NCI-H146 treated with DMSO at 0.1 percent for 48 hours (cell line): ENCODE data around the gene CFAP221.
"Not testable (repeated sequence)": the region's sequence is repeated elsewhere in the genome, so short reads cannot be mapped to it uniquely, and the experiment has no call there.

ENCODE experiments used
- DNase-seq: peaks from one replicate; lab custom pipeline; 2025; ENCODE audit not compliant: unreplicated experiment; lab: John Stamatoyannopoulos, UW

Gene CFAP221

DNA sequence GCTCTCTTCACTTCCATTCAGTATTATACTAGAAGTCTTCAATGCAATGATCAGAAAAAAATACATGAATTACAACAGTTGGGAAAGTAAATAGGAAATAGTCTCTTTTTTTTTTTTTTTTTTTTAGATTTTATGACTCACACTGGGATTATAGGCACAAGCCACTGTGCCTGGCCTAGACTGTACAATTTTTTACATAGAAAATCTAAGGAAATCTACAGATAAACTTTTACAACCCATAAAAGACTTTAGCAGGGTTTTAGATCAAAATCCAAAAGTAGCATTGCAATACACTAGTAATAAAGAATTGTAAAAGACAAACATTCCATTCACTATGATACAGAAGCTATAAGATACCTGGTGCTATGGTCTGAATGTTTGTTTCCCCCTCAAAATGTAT lies 39.0 kb downstream of the CFAP221 start:
- DNase-seq = no peak

DNA sequence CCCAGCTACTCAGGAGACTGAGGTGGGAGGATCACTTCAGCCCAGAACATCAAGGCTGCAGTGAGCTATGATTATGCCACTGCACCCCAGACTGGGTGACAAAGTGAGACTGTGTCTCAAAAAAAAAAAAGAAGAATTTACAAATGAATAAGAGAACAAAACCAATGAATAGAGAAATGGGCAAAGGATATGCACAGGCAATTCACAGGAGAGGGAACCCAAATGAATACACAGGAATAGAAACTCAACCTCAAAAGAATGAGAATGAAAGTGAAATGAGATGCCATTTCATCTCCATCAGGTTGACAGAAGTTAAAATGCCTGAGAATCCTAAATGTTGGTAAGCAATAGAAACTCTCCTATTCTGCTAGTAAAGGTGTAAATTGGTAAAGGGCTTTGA lies 40.2 kb downstream of the CFAP221 start:
- DNase-seq = no peak

DNA sequence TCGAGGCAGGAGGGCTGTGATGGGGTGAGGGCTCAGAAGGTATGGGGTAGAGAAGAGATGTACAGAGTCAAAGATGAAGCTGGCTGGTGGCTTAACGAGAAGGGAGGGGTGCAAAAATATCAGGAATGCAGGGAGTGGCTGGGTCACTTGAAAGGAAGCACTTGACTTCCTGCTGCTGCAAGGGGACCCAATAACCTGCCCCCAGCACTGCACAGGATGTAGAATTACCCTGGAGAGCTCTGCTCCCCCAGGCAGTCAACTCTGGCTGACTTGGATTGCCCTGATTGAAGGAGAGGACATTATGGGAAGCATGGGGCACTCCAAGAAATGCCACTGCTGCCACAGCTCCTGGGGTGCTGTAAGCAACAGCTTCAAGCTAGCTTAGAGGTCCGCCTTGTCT lies 41.8 kb downstream of the CFAP221 start:
- no peak for DNase-seq

DNA sequence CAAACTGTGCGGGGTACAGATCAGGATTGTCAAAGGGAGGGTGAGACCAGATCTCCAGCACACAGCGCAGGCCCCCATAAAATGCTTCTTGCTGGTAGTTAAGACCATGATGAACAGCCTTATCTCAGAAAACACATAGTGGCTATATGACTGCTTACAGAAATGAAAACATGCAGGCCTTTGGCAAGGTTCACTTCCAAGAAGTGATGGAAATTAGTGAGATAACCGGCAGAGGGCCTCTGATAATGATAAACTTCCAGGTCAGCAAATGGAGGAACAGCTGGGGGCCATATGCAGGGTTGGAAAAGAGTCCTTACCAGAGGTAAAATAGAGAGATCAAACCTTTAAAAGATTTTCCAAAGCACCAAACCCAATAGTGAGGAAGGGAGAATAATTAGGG lies 46.6 kb downstream of the CFAP221 start:
- no peak for DNase-seq

DNA sequence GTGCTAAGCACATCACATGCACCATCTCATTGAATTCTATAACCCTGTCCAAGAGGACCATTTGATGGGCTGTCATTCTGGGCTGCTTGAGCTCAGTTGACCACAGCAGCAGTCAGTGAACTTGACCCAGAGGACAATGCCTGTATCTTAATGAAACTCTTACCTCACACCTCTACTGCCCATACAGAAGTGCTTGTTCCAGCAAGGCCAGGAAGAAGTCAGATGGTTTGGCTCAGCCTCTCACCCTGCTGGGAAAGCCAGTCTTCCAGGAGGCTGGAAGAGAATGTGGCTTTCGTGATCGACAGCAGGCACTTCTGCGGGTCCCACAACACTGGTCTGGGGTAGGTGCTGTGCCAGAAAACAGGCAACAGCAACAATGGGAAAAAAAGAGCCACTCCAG lies 47.3 kb downstream of the CFAP221 start:
- no peak for DNase-seq

DNA sequence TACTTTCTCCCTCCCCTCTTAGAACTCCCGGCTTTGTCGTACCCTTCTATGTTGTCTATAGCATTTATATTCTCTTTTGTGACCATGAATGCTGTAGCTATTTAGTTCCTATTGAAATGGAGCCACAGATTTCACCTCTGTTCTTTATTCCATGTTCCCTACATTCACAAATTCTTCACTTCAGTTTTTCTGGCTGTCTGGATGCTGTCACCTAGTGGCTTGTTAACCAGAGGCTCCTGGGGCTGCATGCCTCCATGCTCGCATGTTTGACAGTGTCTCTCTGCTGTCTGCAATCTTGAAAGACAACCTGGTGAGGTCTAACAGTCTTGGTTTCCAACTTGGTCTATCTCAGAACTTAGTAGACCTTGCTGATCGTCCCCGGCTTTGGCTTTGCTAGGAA lies 48.2 kb downstream of the CFAP221 start:
- no peak for DNase-seq

DNA sequence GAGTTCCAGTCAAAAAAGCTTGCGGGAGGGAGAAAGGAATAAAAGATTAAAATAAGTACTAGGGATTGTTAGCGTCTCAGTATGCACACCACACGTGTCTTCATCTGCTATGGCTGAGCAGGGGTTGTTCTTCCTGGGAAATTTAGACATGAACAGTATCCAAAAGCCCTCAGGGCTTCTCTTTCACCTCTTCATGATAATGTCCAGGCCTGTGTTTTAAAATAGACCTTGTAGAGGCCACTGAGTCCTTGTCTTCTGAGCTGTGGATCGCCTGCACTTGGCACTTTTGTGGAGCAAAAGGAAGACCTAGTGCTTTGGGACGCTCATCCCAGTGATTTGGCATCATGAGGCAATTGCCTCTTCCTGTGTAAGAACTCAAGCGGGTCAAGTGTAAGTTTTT lies 52.4 kb downstream of the CFAP221 start:
- no peak for DNase-seq

DNA sequence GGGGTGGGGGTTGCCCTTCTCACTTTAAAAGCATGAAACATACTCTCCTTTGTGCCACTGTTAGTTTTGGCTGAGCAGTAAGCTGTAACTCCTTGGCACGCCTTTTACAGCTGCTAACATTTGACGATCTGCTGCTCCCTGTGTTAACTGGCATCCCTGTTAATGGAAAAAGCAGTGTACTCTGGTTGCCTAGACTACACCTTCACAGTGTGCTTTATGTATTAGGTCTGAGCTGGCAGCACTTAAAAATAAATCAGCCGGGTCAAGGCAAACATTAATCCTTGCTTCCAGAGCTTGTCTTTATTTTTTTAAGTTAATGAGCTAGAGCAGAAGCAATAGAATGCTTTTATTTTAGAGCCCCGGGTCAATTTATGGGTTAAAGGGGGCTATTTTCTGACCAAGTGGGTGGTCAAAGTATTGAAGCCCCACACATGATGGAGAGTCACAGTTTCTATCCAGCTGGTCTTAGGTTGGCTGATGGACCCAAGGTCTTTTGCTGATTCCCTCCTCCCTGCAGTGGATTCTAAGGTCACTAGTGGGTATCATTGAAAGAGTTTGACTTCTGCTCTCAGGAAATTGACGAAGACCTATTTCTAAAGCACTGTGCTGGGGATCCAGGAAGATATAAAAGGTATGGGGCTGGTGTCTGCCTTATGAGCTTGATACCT lies 54.5 kb downstream of the CFAP221 start:
- DNase-seq = no peak

DNA sequence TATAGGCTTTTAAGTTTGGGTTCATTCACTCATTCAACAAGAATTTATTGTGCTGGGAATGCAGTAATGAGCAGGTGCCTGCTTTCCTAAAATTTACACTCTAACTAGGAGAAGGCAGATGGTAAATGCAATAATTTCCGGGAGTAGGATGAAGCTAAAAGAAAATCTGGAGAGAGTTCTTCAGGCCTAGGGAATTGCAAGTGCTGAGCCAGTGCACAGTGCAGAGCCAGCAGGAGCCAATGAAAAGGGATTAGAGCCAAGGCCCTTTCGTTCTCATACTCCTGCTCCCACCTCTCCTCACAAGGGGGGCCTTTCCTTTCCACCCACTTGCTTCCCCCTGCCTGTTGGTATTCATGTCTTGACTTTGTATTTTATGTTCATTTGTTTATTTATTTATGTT lies 55.1 kb downstream of the CFAP221 start:
- DNase-seq = no peak

DNA sequence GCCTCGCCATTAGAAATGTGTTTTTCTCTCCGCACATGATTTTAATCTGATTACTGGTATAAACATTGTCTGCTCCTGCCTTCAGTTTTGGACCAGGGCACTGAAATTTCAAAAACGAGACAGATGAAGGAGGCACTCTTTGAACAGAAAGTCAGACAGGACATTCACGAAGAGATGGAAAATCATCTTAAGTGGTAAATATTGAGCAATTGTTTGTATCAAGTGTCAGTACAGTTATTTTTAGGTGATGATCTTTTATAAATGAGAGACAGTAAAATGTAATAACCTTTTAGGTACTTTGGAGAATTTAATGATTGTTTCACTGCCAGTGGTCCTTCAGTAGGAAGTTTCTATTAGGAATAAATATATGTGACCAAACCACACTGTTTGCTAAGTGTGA lies 60.8 kb downstream of the CFAP221 start:
- DNase-seq = no peak

DNA sequence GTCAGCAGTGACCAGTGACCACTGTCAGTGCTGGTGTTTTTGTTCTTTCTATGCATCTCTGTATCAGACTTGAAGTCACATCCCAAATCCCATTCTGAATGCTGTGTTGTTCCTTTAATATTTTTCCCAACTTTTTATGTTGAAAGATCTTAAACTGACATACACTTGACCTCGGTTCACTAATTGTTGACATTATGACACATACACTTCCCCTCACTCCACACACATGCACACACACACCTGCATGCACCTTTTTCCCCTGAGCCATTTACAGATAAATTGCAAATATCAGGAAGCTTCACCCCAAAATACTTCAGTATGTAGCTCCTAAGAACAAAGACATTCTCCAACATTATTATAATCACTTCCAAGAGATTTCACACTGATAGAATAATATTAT lies 62.4 kb downstream of the CFAP221 start:
- no peak for DNase-seq

DNA sequence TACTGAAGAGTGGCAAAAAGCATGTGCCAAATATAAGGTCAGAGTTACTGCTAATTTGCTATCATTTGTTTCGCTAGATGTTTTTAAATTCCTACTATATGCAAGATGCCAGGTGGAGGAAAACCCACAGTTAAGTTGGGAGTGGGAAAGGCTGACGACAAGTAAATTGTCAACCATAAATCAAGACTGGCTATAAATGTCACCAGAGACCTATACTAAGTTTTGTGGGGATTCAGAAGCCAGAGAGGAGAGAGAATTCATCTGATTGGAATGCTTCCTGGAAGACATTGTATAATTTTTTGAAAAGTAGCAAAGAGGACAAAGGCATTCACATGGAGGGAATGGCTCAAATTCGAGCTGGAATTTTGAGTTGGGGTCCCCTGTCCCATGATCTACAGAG lies 64.3 kb downstream of the CFAP221 start:
- DNase-seq = no peak

DNA sequence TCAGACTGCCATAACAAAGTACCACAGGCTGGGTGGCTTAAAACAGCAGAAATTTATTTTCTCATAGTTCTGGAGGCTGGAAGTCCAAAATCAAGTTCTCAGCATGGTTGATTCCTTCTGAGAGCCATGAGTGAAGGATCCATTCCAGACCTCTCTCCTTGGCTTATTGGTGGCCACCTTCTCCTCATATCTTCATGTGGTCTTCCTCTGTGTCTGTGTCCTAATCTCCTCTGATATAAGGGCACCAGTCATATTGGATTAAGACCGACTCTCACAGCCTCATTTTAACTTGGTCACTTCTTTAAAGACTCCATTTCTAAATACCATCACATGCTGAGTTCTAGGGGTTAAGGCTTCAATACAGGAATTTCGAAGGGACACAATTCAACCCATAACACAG lies 65.1 kb downstream of the CFAP221 start:
- DNase-seq = no peak

DNA sequence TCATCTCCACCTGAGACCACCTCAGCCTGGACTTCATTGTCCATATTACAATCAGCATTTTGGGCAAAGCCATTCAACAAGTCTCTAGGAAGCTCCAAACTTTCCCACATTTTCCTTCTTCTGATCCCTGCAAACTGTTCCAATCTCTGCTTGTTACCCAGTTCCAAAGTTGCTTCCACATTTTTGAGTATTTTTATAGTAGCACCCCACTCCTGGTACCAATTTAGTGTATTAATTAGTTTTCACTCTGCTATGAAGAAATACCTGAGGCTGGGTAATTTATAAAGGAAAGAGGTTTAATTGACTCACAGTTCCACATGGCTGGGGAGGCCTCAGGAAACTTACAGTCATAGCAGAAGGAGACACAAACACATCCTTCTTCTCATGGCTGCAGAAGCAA lies 69.9 kb downstream of the CFAP221 start:
- not testable (repeated sequence) for DNase-seq

DNA sequence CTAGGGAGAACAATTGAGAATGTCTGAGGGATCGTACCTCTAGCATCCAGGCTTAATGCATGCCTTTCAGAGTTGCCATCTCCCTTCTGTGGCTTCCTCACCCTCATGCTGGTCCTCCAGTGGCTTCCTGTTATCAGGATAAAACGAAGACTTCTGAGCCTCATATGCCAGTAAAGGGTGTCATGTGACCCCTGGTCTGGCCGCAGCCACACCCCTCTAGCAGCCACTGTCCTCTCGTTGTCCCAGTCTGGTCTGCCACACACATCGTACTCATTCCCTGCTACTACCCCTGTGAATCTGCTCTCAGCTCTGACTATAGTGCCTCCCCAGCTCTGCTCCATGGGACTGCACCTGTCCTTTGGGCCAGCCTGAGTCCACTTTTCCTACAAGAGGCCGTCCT lies 72.2 kb downstream of the CFAP221 start:
- DNase-seq = no peak

DNA sequence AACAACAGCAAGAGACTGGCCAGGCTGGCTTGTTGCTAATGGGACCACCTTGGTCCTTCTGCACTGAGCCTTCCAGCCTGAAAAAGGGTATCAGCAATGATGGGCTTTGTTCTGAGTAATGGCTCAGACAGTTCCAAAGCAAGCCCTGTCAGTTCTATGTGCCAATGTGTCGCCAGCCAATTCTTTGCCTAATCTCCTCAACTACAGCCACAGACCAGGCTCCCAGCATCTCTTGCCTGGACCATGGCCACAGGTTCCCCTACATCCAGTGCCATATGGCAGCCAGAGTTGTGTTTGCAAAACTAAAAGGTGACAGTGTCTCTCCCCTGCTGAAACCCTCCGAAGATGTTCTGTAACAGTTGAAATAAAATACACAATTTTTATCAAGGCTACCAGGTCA lies 73.2 kb downstream of the CFAP221 start:
- DNase-seq = no peak

DNA sequence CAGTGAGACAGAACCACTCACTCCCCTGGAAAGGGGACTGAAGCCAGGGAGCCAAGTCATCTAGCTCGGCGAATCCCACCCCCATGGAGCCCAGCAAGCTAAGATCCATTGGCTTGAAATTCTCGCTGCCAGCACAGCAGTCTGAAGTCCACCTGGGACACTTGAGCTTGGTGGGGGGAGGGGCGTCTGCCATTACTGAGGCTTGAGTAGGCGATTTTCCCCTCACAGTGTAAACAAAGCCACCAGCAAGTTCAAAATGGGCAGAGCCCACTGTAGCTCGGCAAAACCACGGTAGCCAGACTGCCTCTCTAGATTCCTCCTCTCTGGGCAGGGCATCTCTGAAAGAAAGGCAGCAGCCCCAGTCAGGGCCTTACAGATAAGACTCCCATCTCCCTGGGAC lies 74.5 kb downstream of the CFAP221 start:
- not testable (repeated sequence) for DNase-seq

DNA sequence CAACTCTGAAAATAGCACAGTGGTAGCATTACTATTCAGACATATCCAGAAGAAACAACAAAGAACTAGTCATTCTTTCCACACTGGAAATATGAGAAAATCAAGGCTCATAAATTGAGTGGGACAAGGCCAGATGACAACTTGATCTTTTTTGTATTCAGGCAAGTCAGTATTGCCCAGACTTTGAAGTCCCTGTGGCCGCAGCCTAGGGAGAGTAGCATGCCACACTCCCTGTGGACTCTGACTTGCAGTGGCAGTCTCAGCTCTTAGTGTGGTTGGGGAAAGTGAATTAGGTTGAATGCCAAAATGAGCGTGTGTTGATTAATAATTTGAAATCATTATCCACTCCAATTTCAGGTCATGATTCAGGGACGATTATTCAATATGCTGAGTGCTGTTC lies 81.0 kb downstream of the CFAP221 start:
- DNase-seq = no peak

DNA sequence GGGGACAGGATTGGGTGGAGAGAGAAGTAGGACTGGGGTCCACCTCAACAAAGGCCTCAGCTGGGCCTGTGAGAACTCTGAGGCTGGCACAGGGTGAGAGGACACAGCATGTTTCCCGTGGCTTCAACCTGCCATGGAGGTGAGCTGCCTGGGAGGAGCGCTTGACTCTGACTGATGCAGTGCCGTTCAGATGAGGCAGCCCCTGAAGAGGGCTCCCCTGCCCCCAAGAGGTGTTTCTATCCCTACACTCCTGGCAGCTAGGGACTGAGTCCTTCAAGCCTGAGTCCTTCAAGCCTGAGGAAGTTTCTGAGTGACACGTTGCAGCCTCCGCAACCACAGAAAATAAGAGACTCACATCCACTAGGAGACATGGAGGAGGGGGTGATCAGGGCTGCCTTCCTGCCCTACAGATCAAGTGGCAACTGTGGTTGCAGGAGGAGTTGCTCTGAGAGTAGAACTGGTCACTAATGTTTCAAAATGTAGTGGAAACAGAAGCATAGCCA lies 85.1 kb downstream of the CFAP221 start:
- no peak for DNase-seq

DNA sequence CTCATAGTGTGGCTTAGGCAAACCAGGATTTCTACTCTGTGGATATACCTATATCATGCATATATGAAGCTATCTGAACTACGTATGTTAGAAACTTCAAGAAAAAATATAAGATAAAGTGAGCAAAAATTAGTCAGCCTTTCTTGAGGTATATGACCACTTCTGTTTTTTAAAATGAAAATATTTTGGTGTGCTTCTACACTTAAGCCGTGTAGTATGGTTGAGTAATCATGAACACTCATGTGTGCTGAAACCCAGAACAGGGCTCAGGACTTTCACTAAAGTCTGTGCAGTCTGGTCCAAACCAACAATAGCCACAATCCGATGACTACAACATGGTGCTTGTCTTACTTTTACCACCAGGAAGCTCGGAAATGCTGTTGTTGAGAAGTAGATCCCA lies 85.9 kb downstream of the CFAP221 start:
- no peak for DNase-seq

DNA sequence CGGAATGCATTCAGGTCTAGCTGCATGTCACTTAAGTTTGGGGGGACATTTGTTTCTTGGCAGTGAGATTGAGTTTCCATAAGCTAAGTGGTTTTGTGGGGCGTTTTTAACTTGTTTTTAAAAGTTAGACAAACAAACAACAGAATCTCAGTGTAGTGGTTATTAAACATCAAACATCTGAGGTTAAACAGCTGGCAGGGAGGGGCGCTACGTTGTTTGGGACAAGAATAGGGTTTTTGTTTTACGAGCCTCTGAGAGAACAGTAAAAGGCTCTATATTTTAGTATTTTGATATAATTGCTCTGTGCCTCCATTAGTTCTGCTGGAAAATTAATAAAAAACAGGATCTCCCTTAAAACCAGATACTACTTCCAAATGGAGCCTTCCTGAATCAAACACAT lies 93.1 kb downstream of the CFAP221 start:
- DNase-seq = no peak

DNA sequence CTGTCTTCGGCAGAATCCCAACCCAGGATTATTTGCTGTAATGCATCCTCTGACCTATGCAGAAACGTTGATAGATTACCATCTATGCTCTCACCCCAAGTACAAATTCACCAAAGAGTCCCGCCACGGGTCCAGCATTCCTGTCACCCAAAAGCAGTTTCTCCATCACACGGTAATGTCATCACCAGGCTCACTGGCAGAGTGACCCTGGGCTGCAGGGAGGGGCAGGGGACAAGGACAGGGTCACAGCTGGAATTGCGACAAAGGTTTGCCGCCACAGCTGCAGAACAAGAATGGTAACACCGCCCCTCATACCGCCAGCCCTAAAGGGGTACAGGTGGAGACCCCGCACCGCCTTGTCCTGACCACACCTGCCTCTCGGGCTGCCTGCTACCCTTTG lies 94.0 kb downstream of the CFAP221 start:
- no peak for DNase-seq
